ENCODE data around the gene AZGP1. TPM values are rescaled to one million over a fixed set of nuclear protein-coding genes. Genes with fewer than 3 reads are reported as not detected.

Gene AZGP1
- total RNA-seq, 1 donor from 2014 or later: 0.75 TPM

DNA sequence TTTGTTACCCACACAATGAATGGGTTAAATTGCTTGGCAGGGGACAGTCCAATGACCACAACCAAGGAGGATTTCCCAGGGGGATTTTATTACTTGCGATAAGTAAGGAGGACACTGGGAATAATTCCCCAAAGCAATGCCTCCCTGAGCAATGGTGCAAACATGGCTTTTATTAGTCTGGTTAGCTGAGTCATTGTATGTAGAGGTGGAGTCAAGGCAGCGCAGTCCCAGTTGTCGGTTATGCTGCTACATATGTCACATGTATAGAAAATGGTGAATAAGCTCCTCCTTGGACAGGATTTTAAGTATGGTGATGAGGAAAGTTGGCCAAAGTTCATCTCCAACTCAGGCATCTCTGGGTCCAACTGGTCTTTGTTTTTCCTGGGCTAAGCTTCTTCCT lies 52.6 kb downstream of the AZGP1 start:
- no peak for DNase-seq (ENCODE audit: low read depth)

DNA sequence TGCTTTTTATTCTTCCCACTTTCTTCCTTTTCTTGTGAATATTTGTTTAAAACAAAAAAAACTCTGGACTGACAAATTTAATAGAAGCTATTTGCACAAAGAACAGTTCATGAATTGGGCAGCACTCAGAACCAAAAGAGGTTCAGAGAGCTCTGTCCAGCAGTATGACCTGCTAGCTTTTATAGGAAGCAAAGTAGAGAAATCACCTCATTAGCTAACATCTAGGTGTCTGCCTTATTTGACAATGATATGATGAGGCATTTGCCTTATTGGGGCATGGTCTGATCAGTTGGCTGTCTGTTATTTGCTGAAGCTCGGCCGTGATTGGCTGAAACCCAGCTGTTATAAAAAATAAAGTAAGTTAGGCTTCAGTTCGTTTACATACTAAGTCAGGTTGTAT lies 55.7 kb downstream of the AZGP1 start:
- no peak for DNase-seq (ENCODE audit: low read depth)
- TF ChIP-seq, protein P1, sequence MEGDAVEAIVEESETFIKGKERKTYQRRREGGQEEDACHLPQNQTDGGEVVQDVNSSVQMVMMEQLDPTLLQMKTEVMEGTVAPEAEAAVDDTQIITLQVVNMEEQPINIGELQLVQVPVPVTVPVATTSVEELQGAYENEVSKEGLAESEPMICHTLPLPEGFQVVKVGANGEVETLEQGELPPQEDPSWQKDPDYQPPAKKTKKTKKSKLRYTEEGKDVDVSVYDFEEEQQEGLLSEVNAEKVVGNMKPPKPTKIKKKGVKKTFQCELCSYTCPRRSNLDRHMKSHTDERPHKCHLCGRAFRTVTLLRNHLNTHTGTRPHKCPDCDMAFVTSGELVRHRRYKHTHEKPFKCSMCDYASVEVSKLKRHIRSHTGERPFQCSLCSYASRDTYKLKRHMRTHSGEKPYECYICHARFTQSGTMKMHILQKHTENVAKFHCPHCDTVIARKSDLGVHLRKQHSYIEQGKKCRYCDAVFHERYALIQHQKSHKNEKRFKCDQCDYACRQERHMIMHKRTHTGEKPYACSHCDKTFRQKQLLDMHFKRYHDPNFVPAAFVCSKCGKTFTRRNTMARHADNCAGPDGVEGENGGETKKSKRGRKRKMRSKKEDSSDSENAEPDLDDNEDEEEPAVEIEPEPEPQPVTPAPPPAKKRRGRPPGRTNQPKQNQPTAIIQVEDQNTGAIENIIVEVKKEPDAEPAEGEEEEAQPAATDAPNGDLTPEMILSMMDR (IDR thresholded peaks at IDR 0.05; ENCODE audit: insufficient read depth, low read length, poor library complexity, severe bottlenecking): no peak
- Histone ChIP-seq H3K36me3 (ENCODE audit: control insufficient read depth, insufficient read depth, low read length) (no peaks in the 10 kb centered on the region), H3K27me3 (ENCODE audit: control insufficient read depth, insufficient read depth, low read length) (no peaks in the 10 kb centered on the region), H3K4me3 (ENCODE audit: low read depth, low read length) (peak overlapping the region; percentile 64)

More for the DNA sequence above, 52.6 kb downstream of the AZGP1 start:
- H3K36me3 ChIP-seq (ENCODE audit: control insufficient read depth, insufficient read depth, low read length): no peaks in the 10 kb centered on the region
- no peak overlapping the region for H3K4me3 ChIP-seq (ENCODE audit: low read depth, low read length)
- H3K27me3 ChIP-seq (ENCODE audit: control insufficient read depth, insufficient read depth, low read length): peaks cover 2% of the 10 kb centered on the region
- TF ChIP-seq, protein P1 (IDR thresholded peaks at IDR 0.05; ENCODE audit: insufficient read depth, low read length, poor library complexity, severe bottlenecking): no peak

DNA sequence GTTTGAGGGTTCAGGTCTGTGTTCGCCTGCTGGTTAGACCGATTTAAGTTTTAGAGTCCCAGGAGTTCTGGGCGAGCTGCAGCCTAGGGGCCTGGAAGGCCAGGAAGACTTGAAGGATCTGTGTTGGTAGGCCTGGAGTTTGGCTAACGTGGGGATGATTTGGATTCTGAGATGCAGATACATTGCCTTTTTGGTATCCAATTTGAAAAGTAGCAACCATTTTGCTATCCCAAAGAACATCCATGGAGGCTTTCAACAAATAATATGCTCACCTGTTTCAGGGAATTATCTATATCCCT lies 56.1 kb downstream of the AZGP1 start:
- TF ChIP-seq, protein P1 (IDR thresholded peaks at IDR 0.05; ENCODE audit: insufficient read depth, low read length, poor library complexity, severe bottlenecking): no peak
- H3K36me3 ChIP-seq (ENCODE audit: control insufficient read depth, insufficient read depth, low read length): no peaks in the 10 kb centered on the region
- peak overlapping the region; percentile 64 for H3K4me3 ChIP-seq (ENCODE audit: low read depth, low read length)
- no peak for DNase-seq (ENCODE audit: low read depth)
- H3K27me3 ChIP-seq (ENCODE audit: control insufficient read depth, insufficient read depth, low read length): no peaks in the 10 kb centered on the region

DNA sequence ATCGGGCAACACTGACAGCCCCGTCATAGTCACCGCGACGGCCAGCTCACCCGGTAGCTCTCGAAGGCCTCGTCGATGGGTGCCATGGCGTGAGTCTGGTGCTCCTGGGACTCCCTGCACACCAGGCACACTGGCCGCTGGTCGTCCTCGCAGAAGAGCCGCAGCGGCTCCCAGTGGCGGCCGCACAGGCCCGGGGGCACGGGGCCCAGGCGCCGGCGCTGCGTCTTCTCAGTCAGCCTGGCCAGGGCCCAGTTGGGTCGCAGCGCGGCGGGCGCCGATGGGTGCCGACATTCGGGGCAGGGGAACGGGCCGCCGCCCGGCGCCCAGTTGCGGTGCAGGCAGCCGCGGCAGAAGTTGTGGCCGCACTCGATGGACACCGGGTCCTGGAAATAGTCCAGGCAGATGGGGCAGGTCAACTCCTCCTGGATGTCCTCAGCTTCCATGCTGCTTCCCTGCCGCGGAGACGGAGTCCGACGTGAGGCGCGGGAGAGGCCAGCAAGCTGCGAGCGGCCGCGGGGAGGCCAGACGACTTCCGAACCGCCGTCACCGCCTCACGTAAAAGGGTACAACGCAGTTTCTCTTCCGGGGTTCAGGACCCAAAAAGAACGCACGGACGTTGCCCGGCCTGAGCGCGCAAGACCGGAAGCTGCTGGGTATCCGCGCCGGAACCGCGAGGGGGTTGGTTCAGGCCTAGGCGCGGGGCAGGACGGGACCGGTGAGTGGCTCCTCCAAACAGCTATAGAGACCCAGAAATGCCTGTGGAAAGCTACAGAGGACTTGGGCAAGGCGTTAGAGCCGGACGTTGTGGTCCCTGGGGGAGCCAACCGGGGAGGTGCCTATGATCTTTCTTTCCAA lies 56.6 kb downstream of the AZGP1 start, which contains the start of gene TRIM4:
Gene TRIM4 (minus strand): TSS at position 572 of the 855 bp plus-strand sequence. CDS start 129 bp downstream, at position 443.
- peak within 1 kb of the TSS; percentile 64 for H3K4me3 ChIP-seq (ENCODE audit: low read depth, low read length)
- DNase-seq (ENCODE audit: low read depth): peak; percentile 52

More for the DNA sequence above, 56.6 kb downstream of the AZGP1 start, which contains the start of gene TRIM4:
- no peaks in the 10 kb centered on the region for H3K27me3 ChIP-seq (ENCODE audit: control insufficient read depth, insufficient read depth, low read length)
- no peaks in the 10 kb centered on the region for H3K36me3 ChIP-seq (ENCODE audit: control insufficient read depth, insufficient read depth, low read length)
- TF ChIP-seq, protein P1 (IDR thresholded peaks at IDR 0.05; ENCODE audit: insufficient read depth, low read length, poor library complexity, severe bottlenecking): peak; percentile 20

Other genes with a start within 250 kb of the AZGP1 start
- gene CYP3A7, start 240.8 kb downstream of the AZGP1 start, total RNA-seq: not detected in 2 replicates
- gene CYP3A4, start 191.8 kb downstream of the AZGP1 start, total RNA-seq: not detected in 2 replicates
- not detected in 2 replicates for gene CYP3A43, start 148.0 kb downstream of the AZGP1 start, total RNA-seq
- gene OR2AE1, start 99.0 kb downstream of the AZGP1 start, total RNA-seq: not detected in 2 replicates
- gene TRIM4, start 56.5 kb downstream of the AZGP1 start, total RNA-seq: 32.6 and 36.0 TPM in 2 replicates
- gene GJC3, start 46.4 kb downstream of the AZGP1 start, total RNA-seq: not detected in 2 replicates
- gene ZKSCAN1, start 39.6 kb upstream of the AZGP1 start, total RNA-seq: 32.5 and 40.3 TPM in 2 replicates
- 14.8 and 21.7 TPM in 2 replicates for gene ZSCAN21, start 73.7 kb upstream of the AZGP1 start, total RNA-seq
- gene ZNF3, start 105.7 kb upstream of the AZGP1 start, total RNA-seq: 39.9 and 44.9 TPM in 2 replicates
- gene COPS6, start 112.9 kb upstream of the AZGP1 start, total RNA-seq: 43.3 and 45.2 TPM in 2 replicates
- 96.9 and 101 TPM in 2 replicates for gene MCM7, start 125.4 kb upstream of the AZGP1 start, total RNA-seq
- gene AP4M1, start 125.6 kb upstream of the AZGP1 start, total RNA-seq: 23.6 and 29.4 TPM in 2 replicates
- 69.0 and 80.5 TPM in 2 replicates for gene TAF6, start 143.3 kb upstream of the AZGP1 start, total RNA-seq
- gene CNPY4, start 143.6 kb upstream of the AZGP1 start, total RNA-seq: 10.1 TPM in 2 replicates
- 2.3 and 3.5 TPM in 2 replicates for gene MBLAC1, start 150.9 kb upstream of the AZGP1 start, total RNA-seq
- 150 and 208 TPM in 2 replicates for gene LAMTOR4, start 172.9 kb upstream of the AZGP1 start, total RNA-seq
- gene TRAPPC14, start 182.7 kb upstream of the AZGP1 start, total RNA-seq: 10.4 and 23.1 TPM in 2 replicates
- gene GAL3ST4, start 192.6 kb upstream of the AZGP1 start, total RNA-seq: 1.5 and 2.1 TPM in 2 replicates
- 13.6 and 14.7 TPM in 2 replicates for gene GPC2, start 201.3 kb upstream of the AZGP1 start, total RNA-seq
- 1.1 and 2.1 TPM in 2 replicates for gene STAG3, start 201.9 kb upstream of the AZGP1 start, total RNA-seq
- not detected in 2 replicates for gene PVRIG, start 243.9 kb upstream of the AZGP1 start, total RNA-seq

Measured in kidney epithelial cell (primary cell).